ENCODE results near the gene MACF1.
"Not testable (repeated sequence)": the region's sequence is repeated elsewhere in the genome, so short reads cannot be mapped to it uniquely, and the experiment has no call there.

The MACF1 gene

GRCh38 chr1:39205102-39205780 lies 746 bp downstream of the MACF1 start:
- no peaks in the 10 kb centered on the region for H3K27me3 ChIP-seq (ENCODE audit: control insufficient read depth, insufficient read depth, low read length)
- peak overlapping the region; percentile 65 for H3K4me3 ChIP-seq (ENCODE audit: low read length)

GRCh38 chr1:39205781-39206464 lies 1.4 kb downstream of the MACF1 start:
- H3K4me1 ChIP-seq (ENCODE audit: control insufficient read depth, insufficient read depth, low read length): peaks cover 29% of the 10 kb centered on the region
- H3K9ac ChIP-seq (ENCODE audit: low read depth, low read length): peak overlapping the region; percentile 82
- peak overlapping the region; percentile 65 for H3K4me3 ChIP-seq (ENCODE audit: low read length)

More at GRCh38 chr1:39205102-39205780, 746 bp downstream of the MACF1 start:
- H3K4me1 ChIP-seq (ENCODE audit: control insufficient read depth, insufficient read depth, low read length): peaks cover 29% of the 10 kb centered on the region
- no peaks in the 10 kb centered on the region for H3K9me3 ChIP-seq (replicated peaks; ENCODE audit: low read length)
- H3K9ac ChIP-seq (ENCODE audit: low read depth, low read length): peak overlapping the region; percentile 82
- H3K36me3 ChIP-seq (ENCODE audit: insufficient read depth, low read length): no peaks in the 10 kb centered on the region
- H3K4me2 ChIP-seq (ENCODE audit: low read length): peak overlapping the region; percentile 79

DNA sequence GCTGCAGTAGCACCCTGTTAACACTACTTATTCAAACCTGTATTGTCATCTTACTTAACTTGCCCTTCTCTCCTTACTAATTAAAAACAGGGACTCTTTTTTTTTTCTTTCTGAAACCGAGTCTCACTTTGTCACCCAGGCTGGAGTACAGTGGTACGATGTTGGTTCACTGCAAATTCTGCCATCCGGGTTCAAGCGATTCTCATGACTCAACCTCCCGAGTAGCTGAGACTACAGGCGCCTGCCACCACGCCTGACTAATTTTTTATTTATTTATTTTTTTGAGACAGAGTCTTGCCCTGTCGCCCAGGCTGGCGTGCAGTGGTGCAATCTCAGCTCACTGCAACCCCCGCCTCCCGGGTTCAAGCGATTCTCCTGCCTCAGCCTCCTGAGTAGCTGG lies 3.9 kb downstream of the MACF1 start:
- H3K36me3 ChIP-seq (ENCODE audit: insufficient read depth, low read length); H3K9me3 ChIP-seq (replicated peaks; ENCODE audit: low read length); H3K9ac ChIP-seq (ENCODE audit: low read depth, low read length); H3K27me3 ChIP-seq (ENCODE audit: control insufficient read depth, insufficient read depth, low read length); H3K4me3 ChIP-seq (ENCODE audit: low read length); H3K4me2 ChIP-seq (ENCODE audit: low read length): not testable (repeated sequence)
- peaks cover 36% of the 10 kb centered on the region for H3K4me1 ChIP-seq (ENCODE audit: control insufficient read depth, insufficient read depth, low read length)

More at GRCh38 chr1:39205781-39206464, 1.4 kb downstream of the MACF1 start:
- no peaks in the 10 kb centered on the region for H3K27me3 ChIP-seq (ENCODE audit: control insufficient read depth, insufficient read depth, low read length)
- peak overlapping the region; percentile 79 for H3K4me2 ChIP-seq (ENCODE audit: low read length)
- no peaks in the 10 kb centered on the region for H3K9me3 ChIP-seq (replicated peaks; ENCODE audit: low read length)
- no peaks in the 10 kb centered on the region for H3K36me3 ChIP-seq (ENCODE audit: insufficient read depth, low read length)

DNA sequence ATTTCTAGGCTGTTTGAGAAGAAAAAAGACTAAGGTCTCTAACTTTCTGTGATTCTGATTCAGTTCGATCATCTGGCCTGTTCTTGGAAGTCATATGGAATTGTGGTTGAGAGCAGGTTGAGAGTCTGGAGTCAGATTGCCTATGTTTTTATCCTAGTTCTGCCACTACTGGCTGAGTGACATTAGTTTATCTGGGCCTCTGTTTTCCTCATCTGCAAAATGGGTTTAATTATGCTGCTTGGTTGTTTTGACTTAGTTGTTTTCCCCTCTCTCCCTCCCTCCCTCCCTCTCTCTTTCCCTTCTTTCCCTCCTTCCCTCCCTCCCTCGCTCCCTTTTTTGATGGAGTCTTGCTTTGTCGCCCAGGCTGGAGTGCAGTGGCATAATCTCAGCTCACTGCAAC lies 6.2 kb downstream of the MACF1 start:
- Histone ChIP-seq H3K36me3 (ENCODE audit: insufficient read depth, low read length) (peaks cover 5% of the 10 kb centered on the region), H3K4me2 (ENCODE audit: low read length) (no peak overlapping the region), H3K27me3 (ENCODE audit: control insufficient read depth, insufficient read depth, low read length) (no peaks in the 10 kb centered on the region), H3K4me3 (ENCODE audit: low read length) (no peak overlapping the region), H3K9me3 (replicated peaks; ENCODE audit: low read length) (no peaks in the 10 kb centered on the region), H3K9ac (ENCODE audit: low read depth, low read length) (no peak overlapping the region), H3K4me1 (ENCODE audit: control insufficient read depth, insufficient read depth, low read length) (peaks cover 35% of the 10 kb centered on the region)

GRCh38 chr1:39212499-39212898 lies 8.0 kb downstream of the MACF1 start:
- Histone ChIP-seq H3K4me3 (ENCODE audit: low read length) (no peak overlapping the region), H3K4me2 (ENCODE audit: low read length) (no peak overlapping the region), H3K9ac (ENCODE audit: low read depth, low read length) (no peak overlapping the region), H3K4me1 (ENCODE audit: control insufficient read depth, insufficient read depth, low read length) (peaks cover 26% of the 10 kb centered on the region), H3K36me3 (ENCODE audit: insufficient read depth, low read length) (peaks cover 5% of the 10 kb centered on the region), H3K9me3 (replicated peaks; ENCODE audit: low read length) (no peaks in the 10 kb centered on the region), H3K27me3 (ENCODE audit: control insufficient read depth, insufficient read depth, low read length) (no peaks in the 10 kb centered on the region)

DNA sequence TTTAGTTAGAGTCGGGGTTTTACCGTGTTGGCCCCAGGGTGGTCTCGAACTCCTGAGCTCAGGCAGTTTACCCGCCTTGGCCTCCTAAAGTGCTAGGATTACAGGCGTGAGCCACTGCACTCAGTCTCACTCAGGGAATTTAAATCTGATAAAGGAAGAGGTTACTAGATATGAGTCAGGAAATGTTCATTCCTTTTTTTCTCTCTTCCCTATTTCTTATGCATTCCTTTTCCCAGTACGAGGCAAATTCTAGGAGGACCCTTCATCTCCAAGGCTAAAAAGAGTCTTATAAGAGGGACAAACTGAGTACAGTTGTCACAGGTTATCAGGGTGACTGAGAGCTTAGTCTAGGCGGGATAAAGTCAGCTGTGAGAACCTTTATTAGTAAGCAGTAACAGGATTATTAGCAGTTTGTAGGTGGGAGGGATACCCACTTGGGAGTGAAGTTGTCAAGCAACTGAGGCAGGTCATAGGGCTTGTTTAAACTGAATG lies 9.1 kb downstream of the MACF1 start:
- Histone ChIP-seq H3K9me3 (replicated peaks; ENCODE audit: low read length) (no peaks in the 10 kb centered on the region), H3K27me3 (ENCODE audit: control insufficient read depth, insufficient read depth, low read length) (no peaks in the 10 kb centered on the region), H3K4me1 (ENCODE audit: control insufficient read depth, insufficient read depth, low read length) (peaks cover 26% of the 10 kb centered on the region), H3K4me3 (ENCODE audit: low read length) (no peak overlapping the region), H3K9ac (ENCODE audit: low read depth, low read length) (peak overlapping the region; percentile 9), H3K4me2 (ENCODE audit: low read length) (peak overlapping the region; percentile 45), H3K36me3 (ENCODE audit: insufficient read depth, low read length) (peaks cover 5% of the 10 kb centered on the region)

GRCh38 chr1:39214021-39214713 lies 9.7 kb downstream of the MACF1 start:
- H3K9me3 ChIP-seq (replicated peaks; ENCODE audit: low read length): no peaks in the 10 kb centered on the region
- H3K27me3 ChIP-seq (ENCODE audit: control insufficient read depth, insufficient read depth, low read length): no peaks in the 10 kb centered on the region
- H3K4me1 ChIP-seq (ENCODE audit: control insufficient read depth, insufficient read depth, low read length): peaks cover 26% of the 10 kb centered on the region
- H3K4me3 ChIP-seq (ENCODE audit: low read length): no peak overlapping the region
- H3K4me2 ChIP-seq (ENCODE audit: low read length): peak overlapping the region; percentile 45
- peak overlapping the region; percentile 9 for H3K9ac ChIP-seq (ENCODE audit: low read depth, low read length)
- H3K36me3 ChIP-seq (ENCODE audit: insufficient read depth, low read length): peaks cover 5% of the 10 kb centered on the region

- Histone ChIP-seq H3K9me3 (replicated peaks; ENCODE audit: low read length) (no peaks in the 10 kb centered on the region), H3K27me3 (ENCODE audit: control insufficient read depth, insufficient read depth, low read length) (no peaks in the 10 kb centered on the region), H3K9ac (ENCODE audit: low read depth, low read length) (no peak overlapping the region), H3K4me3 (ENCODE audit: low read length) (no peak overlapping the region), H3K36me3 (ENCODE audit: insufficient read depth, low read length) (peaks cover 5% of the 10 kb centered on the region), H3K4me2 (ENCODE audit: low read length) (no peak overlapping the region), H3K4me1 (ENCODE audit: control insufficient read depth, insufficient read depth, low read length) (peaks cover 26% of the 10 kb centered on the region)
Measured at GRCh38 chr1:39214714-39214997, 10.2 kb downstream of the MACF1 start.

DNA sequence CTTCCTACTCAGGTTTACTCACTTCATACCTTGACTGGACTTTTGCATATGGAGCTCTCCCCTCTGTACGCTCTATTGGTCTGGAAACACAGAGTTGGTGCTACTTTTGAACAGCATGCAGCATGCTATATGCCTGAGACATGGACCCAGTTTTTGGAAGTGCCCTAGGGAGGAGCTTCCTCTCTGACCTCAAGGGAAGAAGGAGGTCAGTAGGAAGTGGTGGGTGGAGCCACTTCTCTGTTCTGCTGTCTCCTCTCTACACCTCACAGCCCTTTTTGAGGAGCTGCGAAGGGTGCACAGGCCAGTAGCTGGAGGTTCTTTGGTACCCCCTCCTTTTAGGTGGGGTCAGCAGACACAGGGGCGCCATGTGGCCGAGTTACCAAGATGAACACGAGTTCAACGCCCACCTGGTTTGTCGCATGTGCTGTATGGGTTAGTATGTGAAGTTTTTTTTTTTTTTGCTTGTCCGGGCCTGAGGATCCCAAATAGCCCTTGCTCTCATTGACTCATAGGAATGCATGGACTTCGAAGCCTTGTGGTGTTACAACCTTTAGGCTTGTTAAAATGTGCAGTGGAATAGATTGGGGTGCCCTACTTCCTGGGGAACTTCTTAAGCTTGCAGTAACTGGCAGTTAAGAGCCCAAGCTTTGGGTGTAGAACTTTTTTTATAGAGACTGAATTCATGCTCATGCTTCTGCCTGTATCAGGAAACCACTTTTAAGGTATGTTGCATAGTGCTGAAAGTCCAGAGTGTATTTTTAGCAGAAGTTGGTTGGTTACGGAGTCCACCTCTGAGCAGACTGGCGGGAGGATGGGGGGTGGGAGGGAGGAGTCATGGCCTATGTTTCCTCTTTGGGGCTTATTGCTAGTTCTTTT lies 10.7 kb downstream of the MACF1 start:
- H3K9me3 ChIP-seq (replicated peaks; ENCODE audit: low read length): no peaks in the 10 kb centered on the region
- no peak overlapping the region for H3K9ac ChIP-seq (ENCODE audit: low read depth, low read length)
- no peak overlapping the region for H3K4me3 ChIP-seq (ENCODE audit: low read length)

DNA sequence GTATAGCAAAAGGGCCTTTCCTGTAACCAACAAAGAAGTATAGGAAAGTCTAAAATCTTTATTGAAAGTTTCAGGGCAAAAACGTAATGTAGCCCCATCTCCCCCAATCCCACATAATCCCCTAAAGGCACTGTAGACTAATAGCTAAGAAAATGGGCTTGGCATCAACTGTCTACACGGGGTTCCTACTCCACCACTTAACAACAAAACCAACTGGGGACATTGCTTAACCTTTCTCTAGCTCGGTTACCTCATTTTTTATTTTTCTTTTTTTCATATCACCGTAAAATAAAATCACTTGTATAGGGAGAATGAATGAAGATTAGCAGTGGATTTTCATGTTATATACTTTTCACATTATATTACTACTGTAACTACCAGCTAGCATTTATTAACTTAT lies 12.3 kb downstream of the MACF1 start:
- H3K4me3 ChIP-seq (ENCODE audit: low read length): no peak overlapping the region
- H3K4me1 ChIP-seq (ENCODE audit: control insufficient read depth, insufficient read depth, low read length): peaks cover 26% of the 10 kb centered on the region
- no peak overlapping the region for H3K4me2 ChIP-seq (ENCODE audit: low read length)

More for the DNA sequence above, 10.7 kb downstream of the MACF1 start:
- Histone ChIP-seq H3K27me3 (ENCODE audit: control insufficient read depth, insufficient read depth, low read length) (no peaks in the 10 kb centered on the region), H3K4me2 (ENCODE audit: low read length) (no peak overlapping the region), H3K4me1 (ENCODE audit: control insufficient read depth, insufficient read depth, low read length) (peaks cover 26% of the 10 kb centered on the region), H3K36me3 (ENCODE audit: insufficient read depth, low read length) (peaks cover 5% of the 10 kb centered on the region)

More for the DNA sequence above, 12.3 kb downstream of the MACF1 start:
- Histone ChIP-seq H3K36me3 (ENCODE audit: insufficient read depth, low read length) (peaks cover 5% of the 10 kb centered on the region), H3K27me3 (ENCODE audit: control insufficient read depth, insufficient read depth, low read length) (no peaks in the 10 kb centered on the region), H3K9me3 (replicated peaks; ENCODE audit: low read length) (no peaks in the 10 kb centered on the region), H3K9ac (ENCODE audit: low read depth, low read length) (no peak overlapping the region)

Data from skeletal muscle satellite cell (primary cell).